HL-60 (cell line): ENCODE measurements around the gene SPATA21.

ENCODE experiments used
- CTCF ChIP-seq: IDR thresholded peaks from one replicate; pipeline ENCODE4 v1.5.1; 2011; ENCODE audit warnings: low read length, control low read depth, inconsistent platforms; ENCODE audit not compliant: insufficient read depth
- POLR2AphosphoS5 ChIP-seq: IDR thresholded peaks from 2 replicates; pipeline ENCODE4 v1.6.1; 2012; ENCODE audit warnings: low read depth
- REST ChIP-seq: IDR thresholded peaks from 2 replicates; pipeline ENCODE4 v1.6.1; 2012; ENCODE audit warnings: low read depth; ENCODE audit not compliant: insufficient replicate concordance
- SPI1 ChIP-seq: IDR thresholded peaks from 2 replicates; pipeline ENCODE4 v1.6.1; 2012; ENCODE audit warnings: low read depth, mild to moderate bottlenecking, borderline replicate concordance

GRCh38 chr1:16349847-16350406 is 87.3 kb downstream of the SPATA21 start:
- no peak for TF ChIP-seq CTCF
- no peak for TF ChIP-seq POLR2AphosphoS5
- no peak for TF ChIP-seq REST
- no peak for TF ChIP-seq SPI1
